PC-3 (cell line): ENCODE results near the gene HYKK.

Experiments
- CTCF ChIP-seq: fragments of 300-600 bp; sonication (generic); conservative IDR thresholded peaks from 2 replicates; pipeline ENCODE4 v1.5.1; 2017; ENCODE audit warnings: antibody characterized with exemption, low read depth, mild to moderate bottlenecking, low read length
- EZH2 ChIP-seq: fragments of 300-600 bp; sonication (generic); IDR thresholded peaks from one replicate; pipeline ENCODE4 v1.6.1; 2017; ENCODE audit warnings: antibody characterized with exemption, mild to moderate bottlenecking, low read length; ENCODE audit not compliant: unreplicated experiment

- TF ChIP-seq CTCF (no peak), EZH2 (no peak)
Observed at GRCh38 chr15:78571382-78571781, 64.0 kb downstream of the HYKK start.
